Measurements from ENCODE around the gene TIMM44.

The TIMM44 gene

DNA sequence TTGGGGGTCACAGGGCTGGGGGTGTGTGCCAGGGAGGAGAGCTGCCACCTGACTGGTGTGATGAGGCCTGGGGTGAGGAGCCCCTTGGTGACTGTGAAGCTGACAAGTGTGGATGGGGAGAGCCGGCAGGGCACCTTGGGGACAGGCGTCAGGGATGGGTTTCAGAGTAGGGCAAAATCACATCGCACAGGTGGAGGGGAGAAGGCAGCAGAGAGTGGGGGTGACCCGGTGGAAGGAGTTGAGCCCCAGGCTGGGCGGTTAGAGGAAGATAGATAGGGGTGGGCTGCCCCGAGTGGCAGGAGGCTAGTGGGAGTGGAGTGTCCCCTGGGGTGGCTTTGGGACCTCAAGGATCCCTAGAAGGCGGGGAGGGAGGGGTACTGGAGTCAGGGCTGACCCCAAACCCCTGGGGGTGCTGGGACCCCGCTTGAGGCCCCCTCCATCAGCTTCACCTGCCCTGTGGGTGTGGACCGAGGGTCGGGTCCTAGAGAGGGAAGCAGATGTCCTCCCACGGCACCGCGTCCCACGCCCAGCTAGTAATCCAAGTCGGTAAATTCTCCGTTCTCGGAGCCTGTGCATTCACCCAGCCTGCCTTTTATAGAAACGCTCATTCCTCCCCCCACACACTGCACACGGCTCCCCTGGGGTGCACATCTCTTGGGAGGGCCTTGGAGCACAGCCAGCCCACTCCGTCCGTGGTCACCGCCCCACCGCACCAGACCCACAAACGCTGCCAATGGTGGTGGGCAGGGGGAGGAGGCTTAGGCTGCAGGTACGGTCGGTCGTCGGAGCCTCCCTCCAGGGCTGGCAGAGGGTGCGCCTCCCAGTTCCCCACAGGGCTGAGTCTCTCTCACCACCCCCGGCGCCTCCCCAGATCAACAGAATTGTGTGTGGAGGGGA, 19.9 kb downstream of the TIMM44 start:
- TF ChIP-seq, protein P1, sequence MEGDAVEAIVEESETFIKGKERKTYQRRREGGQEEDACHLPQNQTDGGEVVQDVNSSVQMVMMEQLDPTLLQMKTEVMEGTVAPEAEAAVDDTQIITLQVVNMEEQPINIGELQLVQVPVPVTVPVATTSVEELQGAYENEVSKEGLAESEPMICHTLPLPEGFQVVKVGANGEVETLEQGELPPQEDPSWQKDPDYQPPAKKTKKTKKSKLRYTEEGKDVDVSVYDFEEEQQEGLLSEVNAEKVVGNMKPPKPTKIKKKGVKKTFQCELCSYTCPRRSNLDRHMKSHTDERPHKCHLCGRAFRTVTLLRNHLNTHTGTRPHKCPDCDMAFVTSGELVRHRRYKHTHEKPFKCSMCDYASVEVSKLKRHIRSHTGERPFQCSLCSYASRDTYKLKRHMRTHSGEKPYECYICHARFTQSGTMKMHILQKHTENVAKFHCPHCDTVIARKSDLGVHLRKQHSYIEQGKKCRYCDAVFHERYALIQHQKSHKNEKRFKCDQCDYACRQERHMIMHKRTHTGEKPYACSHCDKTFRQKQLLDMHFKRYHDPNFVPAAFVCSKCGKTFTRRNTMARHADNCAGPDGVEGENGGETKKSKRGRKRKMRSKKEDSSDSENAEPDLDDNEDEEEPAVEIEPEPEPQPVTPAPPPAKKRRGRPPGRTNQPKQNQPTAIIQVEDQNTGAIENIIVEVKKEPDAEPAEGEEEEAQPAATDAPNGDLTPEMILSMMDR (IDR thresholded peaks at IDR 0.05; ENCODE audit: borderline replicate concordance, control extremely low read depth, extremely low read depth, insufficient read depth, missing control alignments): no peak
- in situ Hi-C loops (cut with MboI; ENCODE audit: low sequenced_read_pairs, unreplicated experiment): no loop called here
- DNase-seq (ENCODE audit: low spot score): no peak

GRCh38 chr19:7922836-7923195, 20.6 kb downstream of the TIMM44 start:
- in situ Hi-C loops (cut with MboI; ENCODE audit: low sequenced_read_pairs, unreplicated experiment): no loop called here
- DNase-seq (ENCODE audit: low spot score): no peak
- TF ChIP-seq, protein P1 (IDR thresholded peaks at IDR 0.05; ENCODE audit: borderline replicate concordance, control extremely low read depth, extremely low read depth, insufficient read depth, missing control alignments): no peak

- in situ Hi-C loops (cut with MboI; ENCODE audit: low sequenced_read_pairs, unreplicated experiment): no loop called here
- TF ChIP-seq, protein P1 (IDR thresholded peaks at IDR 0.05; ENCODE audit: borderline replicate concordance, control extremely low read depth, extremely low read depth, insufficient read depth, missing control alignments): no peak
These were observed 21.3 kb downstream of the TIMM44 start for GRCh38 chr19:7921967-7922835.

DNA sequence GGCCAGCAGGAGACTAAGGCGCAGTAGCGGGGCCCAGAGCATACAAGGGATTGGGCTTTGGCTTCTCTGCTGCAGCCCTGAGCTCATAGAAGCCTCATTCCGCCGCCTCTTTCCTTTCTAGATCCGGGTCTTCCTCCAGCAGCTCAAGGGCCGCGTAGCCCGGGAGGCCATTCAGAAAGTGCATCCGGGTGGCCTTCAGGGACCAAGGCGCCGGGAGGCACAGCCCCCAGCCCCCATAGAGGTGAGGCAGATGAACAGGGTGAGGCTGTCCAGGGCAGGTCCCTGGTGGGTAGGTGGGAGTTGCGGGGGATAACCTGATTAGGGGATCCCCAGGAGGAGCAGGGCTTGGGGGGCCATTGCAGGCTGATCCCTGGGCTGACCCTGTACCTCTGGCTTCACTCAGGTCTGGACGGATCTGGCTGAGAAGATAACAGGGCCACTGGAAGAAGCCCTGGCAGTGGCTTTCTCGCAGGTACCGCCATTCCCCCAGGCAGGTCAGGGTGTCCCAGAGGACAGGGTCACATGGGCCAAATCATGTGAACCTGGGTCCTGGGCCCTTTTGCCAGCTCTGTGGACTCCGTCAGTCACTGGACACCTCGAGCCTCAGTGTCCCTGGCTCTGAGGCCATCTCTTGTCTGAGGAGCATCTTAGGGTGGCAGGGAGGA, 22.0 kb downstream of the TIMM44 start:
- in situ Hi-C loops (cut with MboI; ENCODE audit: low sequenced_read_pairs, unreplicated experiment): no loop called here
- DNase-seq (ENCODE audit: low spot score): no peak
- TF ChIP-seq, protein P1 (IDR thresholded peaks at IDR 0.05; ENCODE audit: borderline replicate concordance, control extremely low read depth, extremely low read depth, insufficient read depth, missing control alignments): no peak

More at GRCh38 chr19:7921967-7922835, 21.3 kb downstream of the TIMM44 start:
- no peak for DNase-seq (ENCODE audit: low spot score)

GRCh38 chr19:7920519-7921301, 22.8 kb downstream of the TIMM44 start:
- DNase-seq (ENCODE audit: low spot score): peak; percentile 98
- in situ Hi-C loops (cut with MboI; ENCODE audit: low sequenced_read_pairs, unreplicated experiment): no loop called here
- TF ChIP-seq, protein P1 (IDR thresholded peaks at IDR 0.05; ENCODE audit: borderline replicate concordance, control extremely low read depth, extremely low read depth, insufficient read depth, missing control alignments): no peak
